Muscle layer of colon (tissue), 2 donors: Measurements from ENCODE around the gene APCDD1L.

Experiments
- H3K27ac ChIP-seq: one replicate; pipeline ENCODE4 v1.7.0; 2013; ENCODE audit warnings: low read depth, mild to moderate bottlenecking, low read length, moderate library complexity
- H3K27me3 ChIP-seq, 2 donors: one replicate each; pipeline ENCODE4 v1.7.0; 2013; ENCODE audit warnings: low read length in 2 of 2, mild to moderate bottlenecking in 2 of 2; ENCODE audit not compliant: insufficient read depth in 2 of 2, control insufficient read depth in 1 of 2
- H3K36me3 ChIP-seq: one replicate; pipeline ENCODE4 v1.7.0; 2013; ENCODE audit warnings: mild to moderate bottlenecking, low read length; ENCODE audit not compliant: insufficient read depth
- H3K4me1 ChIP-seq: one replicate; pipeline ENCODE4 v1.7.0; 2013; ENCODE audit warnings: mild to moderate bottlenecking, low read length; ENCODE audit not compliant: insufficient read depth
- H3K4me3 ChIP-seq, 2 donors: one replicate each; pipeline ENCODE4 v1.7.0; 2013; ENCODE audit warnings: low read length in 2 of 2, low read depth in 1 of 2, mild to moderate bottlenecking in 1 of 2, moderate library complexity in 1 of 2
- H3K9ac ChIP-seq: one replicate; pipeline ENCODE4 v1.7.0; 2013; ENCODE audit warnings: low read length
- H3K9me3 ChIP-seq: one replicate; pipeline ENCODE4 v1.7.0; 2013; ENCODE audit warnings: mild to moderate bottlenecking, low read length
- donor health status: abdominal sarcoma.
- donor health status: Adenocarcinoma of cecum.

Gene APCDD1L

GRCh38 chr20:58440021-58440767 is 75.0 kb downstream of the APCDD1L start:
- Histone ChIP-seq H3K4me1 (peaks cover 12% of the 10 kb centered on the region), H3K36me3 (peaks cover 24% of the 10 kb centered on the region), H3K27me3 (no peaks in the 10 kb centered on the region), H3K4me3 (no peak overlapping the region), H3K9ac (peak overlapping the region; percentile 7), H3K9me3 (no peaks in the 10 kb centered on the region), H3K27ac (no peak overlapping the region)

DNA sequence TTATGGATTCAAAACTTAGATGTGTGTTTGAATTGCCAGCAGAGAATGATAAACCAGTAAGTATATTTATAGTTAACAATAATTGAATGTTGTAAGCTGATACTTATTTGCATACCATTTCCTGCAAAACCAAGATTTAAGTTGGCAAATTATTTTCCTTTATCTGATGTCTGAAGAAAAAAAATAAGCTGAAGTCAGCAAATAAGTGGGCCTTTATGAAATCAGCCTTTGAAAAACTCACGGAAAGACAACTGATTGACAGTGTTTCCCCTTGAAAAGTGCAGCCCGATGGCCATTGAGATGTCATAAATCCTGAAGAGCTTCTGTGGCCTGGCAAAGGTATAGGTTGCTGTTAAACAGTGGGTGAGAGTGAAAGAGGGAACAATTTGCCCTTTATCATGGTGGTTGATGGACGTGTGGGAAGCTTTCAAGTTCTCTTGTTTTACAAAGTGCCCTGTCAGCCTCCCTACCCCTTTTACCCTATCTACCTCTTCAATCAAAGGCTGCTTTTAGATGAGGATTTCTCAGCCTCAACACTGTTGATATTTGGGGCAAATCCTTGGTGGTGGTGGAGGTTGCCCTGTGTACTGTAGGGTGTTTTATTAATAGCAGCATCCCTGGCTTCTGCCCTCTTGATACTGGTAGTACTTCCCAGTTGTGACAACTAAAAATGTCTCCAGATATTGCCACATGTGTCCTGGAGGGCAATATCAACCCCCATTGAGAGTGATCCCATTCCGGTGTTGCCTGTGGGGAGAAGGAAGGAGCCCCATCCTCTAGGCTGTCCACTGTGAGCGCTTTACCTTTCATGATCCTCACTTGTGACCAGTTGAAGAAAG is 76.0 kb downstream of the APCDD1L start:
- Histone ChIP-seq H3K9ac (no peak overlapping the region), H3K27ac (no peak overlapping the region), H3K27me3 (no peaks in the 10 kb centered on the region), H3K4me3 (no peak overlapping the region), H3K9me3 (no peaks in the 10 kb centered on the region), H3K4me1 (peaks cover 12% of the 10 kb centered on the region), H3K36me3 (peaks cover 15% of the 10 kb centered on the region)

DNA sequence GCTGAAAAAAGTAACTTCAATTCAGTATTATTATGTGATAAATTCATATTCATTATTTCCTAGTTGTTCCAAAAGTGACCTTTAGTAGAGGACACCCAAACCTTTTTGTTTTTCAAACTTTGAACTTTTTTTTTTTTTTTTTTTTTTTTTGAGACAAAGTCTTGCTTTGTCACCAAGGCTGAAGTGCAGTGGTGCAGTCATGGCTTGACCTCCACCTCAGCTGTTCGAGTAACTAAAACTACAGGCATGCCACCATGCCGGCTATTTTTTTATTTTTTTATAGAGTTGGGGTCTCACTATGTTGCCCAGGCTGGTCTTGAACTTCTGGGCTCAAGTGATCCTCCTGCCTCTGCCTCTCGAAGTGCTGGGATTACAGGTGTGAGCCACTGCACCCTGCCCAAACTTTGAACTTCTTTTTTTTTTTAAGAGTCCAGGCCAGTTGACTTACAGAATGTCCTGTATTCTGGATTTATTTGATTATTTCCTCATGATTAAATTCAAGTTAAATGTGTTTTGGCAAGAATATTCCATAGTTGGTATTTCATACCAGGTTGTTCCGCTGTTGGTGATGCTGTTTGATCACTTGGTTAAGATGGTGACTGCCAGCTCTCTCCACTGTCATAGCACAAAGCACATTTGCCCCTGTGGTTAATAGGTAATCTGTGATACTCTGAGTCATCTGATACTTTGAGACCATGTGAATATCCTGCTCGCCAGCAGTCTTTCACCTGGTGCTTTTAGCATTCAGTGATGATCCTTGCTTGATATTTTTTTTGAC is 78.1 kb downstream of the APCDD1L start:
- Histone ChIP-seq H3K27me3 (no peaks in the 10 kb centered on the region), H3K9ac (no peak overlapping the region), H3K36me3 (peaks cover 8% of the 10 kb centered on the region), H3K9me3 (no peaks in the 10 kb centered on the region), H3K27ac (no peak overlapping the region), H3K4me1 (peaks cover 29% of the 10 kb centered on the region), H3K4me3 (no peak overlapping the region)

- Histone ChIP-seq H3K4me1 (peaks cover 33% of the 10 kb centered on the region), H3K9ac (no peak overlapping the region), H3K9me3 (no peaks in the 10 kb centered on the region), H3K27ac (no peak overlapping the region), H3K27me3 (no peaks in the 10 kb centered on the region), H3K4me3 (no peak overlapping the region), H3K36me3 (peaks cover 3% of the 10 kb centered on the region)
Observed at GRCh38 chr20:58435237-58435636, 80.0 kb downstream of the APCDD1L start.

DNA sequence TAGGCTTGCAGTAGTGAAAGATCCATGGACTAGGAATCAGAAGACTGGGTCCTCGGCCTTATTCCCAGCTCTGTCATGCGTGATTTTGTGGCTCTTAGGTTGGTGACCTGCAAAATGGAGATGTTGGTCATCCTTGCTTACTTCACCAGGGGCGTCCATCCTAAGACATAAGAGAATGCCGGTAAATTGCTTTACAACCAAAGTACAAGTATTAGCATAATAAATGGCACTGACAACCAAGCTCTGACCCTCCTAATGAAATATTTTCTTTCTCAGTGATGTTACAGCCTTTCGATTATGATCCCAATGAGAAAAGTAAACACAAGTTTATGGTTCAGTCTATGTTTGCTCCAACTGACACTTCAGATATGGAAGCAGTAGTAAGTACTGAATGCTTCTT is 80.9 kb downstream of the APCDD1L start:
- Histone ChIP-seq H3K4me1 (peaks cover 24% of the 10 kb centered on the region), H3K9me3 (no peaks in the 10 kb centered on the region), H3K27ac (no peak overlapping the region), H3K9ac (no peak overlapping the region), H3K4me3 (no peak overlapping the region), H3K36me3 (peaks cover 3% of the 10 kb centered on the region), H3K27me3 (no peaks in the 10 kb centered on the region)

- no peak overlapping the region for H3K27ac ChIP-seq
- H3K9me3 ChIP-seq, result no peaks in the 10 kb centered on the region
- peaks cover 24% of the 10 kb centered on the region for H3K4me1 ChIP-seq
- no peak overlapping the region for H3K4me3 ChIP-seq
- no peaks in the 10 kb centered on the region for H3K36me3 ChIP-seq
- H3K27me3 ChIP-seq, result no peaks in the 10 kb centered on the region
- no peak overlapping the region for H3K9ac ChIP-seq
Observed at GRCh38 chr20:58433759-58434158, 81.4 kb downstream of the APCDD1L start.

DNA sequence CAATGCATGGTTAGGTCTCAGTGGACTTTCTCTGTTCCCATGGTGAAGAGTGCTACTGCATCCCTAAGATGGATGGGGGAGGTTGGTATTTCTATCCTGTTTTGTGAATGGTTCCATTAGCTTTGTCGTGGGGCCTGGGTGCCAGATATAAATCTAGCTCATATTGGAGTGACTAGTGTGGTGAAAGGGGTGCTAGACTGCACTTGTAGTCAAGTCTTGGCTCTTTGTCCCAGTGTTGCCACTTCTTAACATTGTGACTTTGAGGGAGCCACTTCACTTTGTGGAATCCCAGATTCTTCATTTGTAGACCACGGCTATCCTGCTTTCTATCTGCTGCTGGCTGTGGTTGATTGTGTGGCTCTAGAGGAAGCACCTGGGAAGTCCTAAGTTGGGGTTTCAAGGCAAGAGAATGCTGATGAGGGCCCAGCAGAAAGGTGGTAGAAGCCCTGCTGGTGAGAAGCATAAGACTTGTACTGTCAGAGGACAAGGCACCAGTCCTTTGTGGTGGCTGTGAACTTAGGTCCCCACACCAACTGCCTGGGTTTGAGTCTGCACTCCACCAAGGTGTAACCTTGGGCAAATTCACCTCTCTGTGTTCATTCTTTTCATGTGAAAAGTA is 82.1 kb downstream of the APCDD1L start:
- Histone ChIP-seq H3K9me3 (no peaks in the 10 kb centered on the region), H3K4me1 (peaks cover 24% of the 10 kb centered on the region), H3K27ac (no peak overlapping the region), H3K4me3 (no peak overlapping the region), H3K9ac (no peak overlapping the region), H3K36me3 (no peaks in the 10 kb centered on the region), H3K27me3 (no peaks in the 10 kb centered on the region)

- H3K36me3 ChIP-seq, result no peaks in the 10 kb centered on the region
- H3K27ac ChIP-seq, result no peak overlapping the region
- H3K4me3 ChIP-seq, result no peak overlapping the region
- H3K4me1 ChIP-seq, result peaks cover 24% of the 10 kb centered on the region
- no peak overlapping the region for H3K9ac ChIP-seq
- no peaks in the 10 kb centered on the region for H3K9me3 ChIP-seq
- no peaks in the 10 kb centered on the region for H3K27me3 ChIP-seq
Observed at GRCh38 chr20:58432186-58432954, 82.8 kb downstream of the APCDD1L start.

- H3K9ac ChIP-seq, result no peak overlapping the region
- H3K27ac ChIP-seq, result no peak overlapping the region
- H3K27me3 ChIP-seq, result no peaks in the 10 kb centered on the region
- no peak overlapping the region for H3K4me3 ChIP-seq
- H3K4me1 ChIP-seq, result peaks cover 24% of the 10 kb centered on the region
- no peaks in the 10 kb centered on the region for H3K9me3 ChIP-seq
- H3K36me3 ChIP-seq, result no peaks in the 10 kb centered on the region
Observed at GRCh38 chr20:58431134-58431533, 84.1 kb downstream of the APCDD1L start.

- peaks cover 24% of the 10 kb centered on the region for H3K4me1 ChIP-seq
- H3K4me3 ChIP-seq, result no peak overlapping the region
- no peaks in the 10 kb centered on the region for H3K36me3 ChIP-seq
- H3K27ac ChIP-seq, result no peak overlapping the region
- no peak overlapping the region for H3K9ac ChIP-seq
- H3K27me3 ChIP-seq, result no peaks in the 10 kb centered on the region
- H3K9me3 ChIP-seq, result no peaks in the 10 kb centered on the region
Observed at GRCh38 chr20:58429303-58429702, 85.9 kb downstream of the APCDD1L start.
